Measurements from ENCODE around the gene WIF1.

- no peak for TF ChIP-seq POLR2A (IDR thresholded peaks at IDR 0.05)
- no peak for TF ChIP-seq CTCF (IDR thresholded peaks at IDR 0.05)
These were observed 46.2 kb downstream of the WIF1 start for GRCh38 chr12:65074932-65075331.

All from esophagus squamous epithelium (tissue), 4 donors.